PFSK-1 (cell line): ENCODE results near the gene LRMDA.

ENCODE experiments used
- FOXP2 ChIP-seq: optimal IDR thresholded peaks from 2 replicates; pipeline ENCODE3; 2011; ENCODE audit warnings: borderline replicate concordance, control low read depth, inconsistent platforms; ENCODE audit not compliant: insufficient read depth; ENCODE audit errors: extremely low read length, extremely low read depth
- POLR2AphosphoS5 ChIP-seq: IDR thresholded peaks from 2 replicates; pipeline ENCODE4 v1.6.1; 2012; ENCODE audit warnings: low read depth, mild to moderate bottlenecking, control low read depth, low read length, moderate library complexity
- REST ChIP-seq, 2 experiments: IDR thresholded peaks; 2 replicates each; pipeline versions ENCODE4 v1.6.1 to v1.8.0; 2011 to 2012; ENCODE audit warnings: low read depth in 2 of 2, low read length in 2 of 2, control low read depth in 1 of 2, inconsistent platforms in 1 of 2, mild to moderate bottlenecking in 1 of 2, moderate library complexity in 1 of 2; ENCODE audit not compliant: insufficient read depth in 1 of 2
- SIN3A ChIP-seq: IDR thresholded peaks from 2 replicates; pipeline ENCODE4 v1.6.1; 2012; ENCODE audit warnings: mild to moderate bottlenecking, low read length, moderate library complexity, borderline replicate concordance; ENCODE audit not compliant: insufficient read depth
- TAF1 ChIP-seq: IDR thresholded peaks from 2 replicates; pipeline ENCODE4 v1.6.1; 2012; ENCODE audit warnings: low read length, control low read depth, borderline replicate concordance; ENCODE audit not compliant: insufficient read depth

LRMDA gene

DNA sequence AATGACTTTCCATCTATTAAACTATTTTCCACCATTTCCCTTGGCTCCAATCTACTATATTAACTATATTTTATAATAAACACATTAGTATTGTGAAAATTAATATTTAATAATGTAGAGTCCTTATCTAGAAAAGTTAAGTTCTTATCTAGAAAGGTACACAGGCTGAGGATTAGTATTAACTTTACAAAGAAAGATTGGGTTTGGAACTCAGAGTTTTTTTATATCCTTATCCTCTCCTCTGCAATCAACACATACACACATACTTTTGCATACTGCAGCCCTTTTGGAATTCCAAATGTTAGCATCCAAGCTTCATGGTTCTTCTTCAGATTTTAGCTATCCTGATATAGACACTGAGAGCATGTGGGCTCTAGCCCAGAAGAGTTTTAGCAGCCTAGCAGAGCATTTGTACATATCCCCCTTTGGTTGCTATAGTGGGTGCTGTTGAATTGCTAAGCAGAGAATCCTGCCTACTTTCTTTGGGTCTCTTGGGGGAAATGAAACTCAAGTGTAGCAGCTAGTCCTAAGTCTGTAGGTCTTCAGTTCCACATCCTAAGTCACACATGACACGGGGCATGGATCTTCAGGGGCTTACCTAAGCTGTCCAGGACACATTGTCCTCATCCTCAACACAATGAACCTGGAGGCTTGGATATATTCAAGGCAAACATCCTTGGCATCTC is 874.6 kb downstream of the LRMDA start:
- no peak for TF ChIP-seq POLR2AphosphoS5
- TF ChIP-seq SIN3A, result no peak
- no peak for TF ChIP-seq FOXP2

DNA sequence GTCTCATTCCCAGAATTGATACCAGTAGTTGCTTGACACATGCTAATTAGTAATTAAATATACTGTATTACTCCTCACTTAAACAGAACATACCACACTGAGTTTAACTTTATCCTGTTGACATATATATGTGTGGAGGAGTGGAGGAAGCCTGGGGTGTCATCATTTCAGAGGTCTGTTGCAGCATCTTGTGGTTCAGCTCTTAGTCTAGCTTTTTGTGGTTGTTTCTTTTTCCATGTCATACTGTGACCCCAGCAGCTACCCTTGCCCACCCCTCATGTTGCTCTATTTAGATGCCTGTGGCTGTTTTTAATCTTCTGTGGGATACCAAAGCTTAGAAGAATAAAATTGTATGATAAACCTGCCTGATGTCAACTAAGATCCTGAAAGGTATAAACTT is 875.4 kb downstream of the LRMDA start:
- TF ChIP-seq SIN3A (no peak), TAF1 (no peak), FOXP2 (no peak), REST (IDR thresholded peaks at IDR 0.05; ENCODE audit: insufficient read depth in 1 of 2, low read depth in 2 of 2, low read length in 2 of 2) (no peak)

GRCh38 chr10:76309070-76309469 is 877.6 kb downstream of the LRMDA start:
- TF ChIP-seq POLR2AphosphoS5, result no peak
- TF ChIP-seq REST (IDR thresholded peaks at IDR 0.05; ENCODE audit: insufficient read depth in 1 of 2, low read depth in 2 of 2, low read length in 2 of 2), result no peak
- no peak for TF ChIP-seq SIN3A
- no peak for TF ChIP-seq TAF1
- TF ChIP-seq FOXP2, result no peak

- TF ChIP-seq REST (IDR thresholded peaks at IDR 0.05; ENCODE audit: insufficient read depth in 1 of 2, low read depth in 2 of 2, low read length in 2 of 2) (no peak), TAF1 (no peak)
Measured at GRCh38 chr10:76309741-76310587, 878.5 kb downstream of the LRMDA start.

DNA sequence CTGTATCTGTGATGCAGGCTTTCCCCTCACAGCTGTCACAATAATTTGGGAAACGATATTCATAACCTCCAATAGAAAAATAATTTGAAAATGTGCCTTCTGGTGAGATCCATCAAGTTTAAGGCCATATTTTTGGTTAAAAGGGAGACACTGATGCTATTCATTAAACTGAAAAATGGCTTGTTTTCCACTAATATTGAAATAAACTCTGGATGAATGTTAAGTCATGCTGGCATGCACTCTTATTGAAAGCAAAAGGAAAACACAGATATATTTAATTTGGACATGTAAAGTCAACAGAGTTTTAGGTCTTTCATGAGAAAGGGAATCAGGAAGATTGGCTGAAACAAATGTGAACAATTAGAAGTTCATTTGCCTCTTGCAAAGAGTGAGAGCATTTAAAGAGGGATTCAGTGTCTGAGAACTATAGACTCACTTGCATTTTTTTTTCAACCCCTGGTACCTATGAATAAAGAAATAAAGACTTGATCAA is 879.2 kb downstream of the LRMDA start:
- TF ChIP-seq SIN3A (no peak), REST (IDR thresholded peaks at IDR 0.05; ENCODE audit: insufficient read depth in 1 of 2, low read depth in 2 of 2, low read length in 2 of 2) (no peak), POLR2AphosphoS5 (no peak), TAF1 (no peak)
